Thyroid gland (tissue), 4 donors: ENCODE measurements around the gene CDC45. TPM values are rescaled to one million over a fixed set of nuclear protein-coding genes. Genes with fewer than 3 reads are reported as not detected.

Experiments
- DNase-seq, 2 donors: peaks; one replicate each; pipeline ENCODE4 v3.0.0-alpha.2; 2019
- H3K27ac ChIP-seq, 3 donors: fragments of 200-600 bp; sonication (generic); 1 replicate in 2 of 3; 2 replicates in 1 of 3; pipeline ENCODE4 v1.5.1; 2016 to 2019; ENCODE audit warnings: mild to moderate bottlenecking in 1 of 3, moderate library complexity in 1 of 3
- H3K27me3 ChIP-seq: fragments of 200-600 bp; sonication (generic); one replicate; pipeline ENCODE4 v1.5.1; 2019
- H3K36me3 ChIP-seq, 2 donors: fragments of 200-600 bp; sonication (generic); one replicate each; pipeline ENCODE4 v1.5.1; 2016 to 2019
- H3K4me1 ChIP-seq, 2 donors: fragments of 200-600 bp; sonication (generic); one replicate each; pipeline ENCODE4 v1.5.1; 2017 to 2019
- H3K4me3 ChIP-seq, 3 donors: fragments of 200-600 bp; sonication (generic); replicated peaks in 1 of 3; 1 replicate in 2 of 3; 2 replicates in 1 of 3; pipeline ENCODE4 v1.5.1; 2016; ENCODE audit warnings: mild to moderate bottlenecking in 1 of 3
- H3K9me3 ChIP-seq: fragments of 200-600 bp; sonication (generic); one replicate; pipeline ENCODE4 v1.5.1; 2017
- CTCF ChIP-seq, 6 experiments: fragments of 200-600 bp in 3 of 6; fragments of 450-650 bp in 3 of 6; sonication (generic) in 3 of 6; IDR thresholded peaks; one replicate each; pipeline ENCODE4 v1.5.1; 2016 to 2019; ENCODE audit warnings: antibody characterized with exemption in 6 of 6, mild to moderate bottlenecking in 2 of 6, inconsistent platforms in 1 of 6, moderate library complexity in 1 of 6
- POLR2A ChIP-seq, 2 donors: fragments of 450-650 bp; IDR thresholded peaks; one replicate each; pipeline ENCODE4 v1.6.1; 2017; ENCODE audit warnings: antibody characterized with exemption in 2 of 2, mild to moderate bottlenecking in 2 of 2, moderate library complexity in 1 of 2
- WGBS, 2 donors: methylation state at CpG; one replicate each; pipeline ENCODE4 v1.1.5; 2017; 5-methylcytosine and 5-hydroxymethylcytosine counted together
- intact Hi-C: fragments of 100-400 bp; cut with DNase I; formaldehyde crosslinking; loops from one replicate; pipeline ENCODE4 v1.15.1; 2023
- total RNA-seq, 4 donors: library from RNA; depleted of rRNA; stranded (reverse); fragments of >200 nt; gene quantifications; one replicate each; pipeline ENCODE4 v1.2.3, GENCODE V29; 2016

CDC45 gene
- total RNA-seq, 4 donors from 2014 or later = 0.24 to 1.9 (median 1.7) TPM; not detected in 1

GRCh38 chr22:19526076-19526701, 46.5 kb downstream of the CDC45 start:
- Histone ChIP-seq H3K27me3 (no peaks in the 10 kb centered on the region), H3K4me3 (no peak overlapping the region), H3K9me3 (no peaks in the 10 kb centered on the region), H3K4me1 (peaks cover 0 to 15% of the 10 kb centered on the region in 2 donors), H3K27ac (peak overlapping the region in 1 of 3 donors; percentile 58), H3K36me3 (no peaks in the 10 kb centered on the region)
- DNase-seq = no peak
- TF ChIP-seq CTCF (IDR thresholded peaks at IDR 0.05) (no peak), POLR2A (IDR thresholded peaks at IDR 0.05) (no peak)
- WGBS, 2 donors = 99% methylated on average over 10 to 11 of the region's 11 CpGs
- intact Hi-C loops = no loop called here

GRCh38 chr22:19526702-19527111, 47.0 kb downstream of the CDC45 start:
- H3K4me3 ChIP-seq = no peak overlapping the region
- no peaks in the 10 kb centered on the region for H3K9me3 ChIP-seq
- no peaks in the 10 kb centered on the region for H3K36me3 ChIP-seq
- peaks cover 0 to 15% of the 10 kb centered on the region in 2 donors for H3K4me1 ChIP-seq
- no peak overlapping the region for H3K27ac ChIP-seq
- H3K27me3 ChIP-seq = no peaks in the 10 kb centered on the region
- DNase-seq = no peak
- intact Hi-C loops = no loop called here
- 77 to 78% methylated on average over 4 to 6 of the region's 7 CpGs for WGBS, 2 donors
- TF ChIP-seq POLR2A (IDR thresholded peaks at IDR 0.05) = no peak
- no peak for TF ChIP-seq CTCF (IDR thresholded peaks at IDR 0.05)

GRCh38 chr22:19527321-19527721, 47.6 kb downstream of the CDC45 start:
- H3K4me3 ChIP-seq = no peak overlapping the region
- intact Hi-C loops = no loop called here

GRCh38 chr22:19527861-19528417, 48.2 kb downstream of the CDC45 start:
- DNase-seq = no peak
- no peaks in the 10 kb centered on the region for H3K36me3 ChIP-seq
- WGBS, 2 donors = 67 to 81% methylated on average over 5 to 9 of the region's 17 CpGs
- H3K4me3 ChIP-seq = no peak overlapping the region
- intact Hi-C loops = no loop called here
- no peak overlapping the region for H3K27ac ChIP-seq
- H3K4me1 ChIP-seq = peaks cover 0 to 15% of the 10 kb centered on the region in 2 donors
- no peaks in the 10 kb centered on the region for H3K27me3 ChIP-seq
- TF ChIP-seq POLR2A (IDR thresholded peaks at IDR 0.05) (no peak), CTCF (IDR thresholded peaks at IDR 0.05) (no peak)
- no peaks in the 10 kb centered on the region for H3K9me3 ChIP-seq

More at GRCh38 chr22:19527321-19527721, 47.6 kb downstream of the CDC45 start:
- no peaks in the 10 kb centered on the region for H3K36me3 ChIP-seq
- no peak for DNase-seq
- no peaks in the 10 kb centered on the region for H3K9me3 ChIP-seq
- peaks cover 0 to 15% of the 10 kb centered on the region in 2 donors for H3K4me1 ChIP-seq
- no peak for TF ChIP-seq POLR2A (IDR thresholded peaks at IDR 0.05)
- no peak for TF ChIP-seq CTCF (IDR thresholded peaks at IDR 0.05)
- H3K27me3 ChIP-seq = no peaks in the 10 kb centered on the region
- no peak overlapping the region for H3K27ac ChIP-seq
- WGBS, 2 donors = 76 to 83% methylated on average over 1 to 5 of the region's 5 CpGs

- intact Hi-C loops = no loop called here
- H3K9me3 ChIP-seq = no peaks in the 10 kb centered on the region
- no peak for DNase-seq
- 85 to 92% methylated on average over 4 of the region's 4 CpGs for WGBS, 2 donors
- H3K27me3 ChIP-seq = no peaks in the 10 kb centered on the region
- no peak overlapping the region for H3K27ac ChIP-seq
- no peaks in the 10 kb centered on the region for H3K4me1 ChIP-seq
- no peak overlapping the region for H3K4me3 ChIP-seq
- TF ChIP-seq POLR2A (IDR thresholded peaks at IDR 0.05) = no peak
- no peak for TF ChIP-seq CTCF (IDR thresholded peaks at IDR 0.05)
- H3K36me3 ChIP-seq = no peaks in the 10 kb centered on the region
These were observed 50.1 kb downstream of the CDC45 start for GRCh38 chr22:19529811-19530210.
